HCT116 (cell line): Measurements from ENCODE around the gene DDR2. TPM values are rescaled to one million over a fixed set of nuclear protein-coding genes. Genes with fewer than 3 reads are reported as not detected.

Source experiments
- ATAC-seq: fragments of 200-7000 bp; cut with Tn5 transposase; 2 replicates; pipeline ENCODE4 v1.9.1; 2020; ENCODE audit warnings: mild to moderate bottlenecking, moderate library complexity
- BruUV-seq: library from RNA; stranded (reverse); fragments of 400-500 nt; replicated peaks from 2 replicates; lab custom pipeline; 2021; lab: Mats Ljungman, UMichigan
- CTCF ChIA-PET: fragments of 300-600 bp; sonication (Branson Sonifier 250); formaldehyde crosslinking; loops from one replicate; lab custom pipeline; 2021; ENCODE audit warnings: antibody characterized with exemption; lab: Charles Lee
- POLR2A ChIA-PET: fragments of 300-600, 350-600 bp; sonication (Branson Sonifier 250); formaldehyde crosslinking; loops from one replicate; lab custom pipeline; 2021; ENCODE audit warnings: antibody characterized with exemption; lab: Charles Lee
- RAD21 ChIA-PET, 2 experiments: fragments of 300-600 bp; sonication (Branson Sonifier 250); formaldehyde crosslinking; loops; one replicate each; lab custom pipeline; 2023; ENCODE audit warnings: low total read pairs in 2 of 2; ENCODE audit not compliant: uncharacterized antibody in 2 of 2, unreplicated experiment in 2 of 2, low non-redundant PET in 1 of 2; lab: Charles Lee
- DNase-seq: peaks from one replicate; pipeline ENCODE4 v3.0.0-alpha.2; 2010; ENCODE audit warnings: low read depth, low spot score
- H2AFZ ChIP-seq: fragments of 200-600 bp; shearing (Covaris generic), sonication (generic); 2 replicates; pipeline ENCODE4 v1.6.1; 2017; ENCODE audit warnings: low read depth, mixed run types, mixed read lengths, antibody characterized with exemption, low read length; ENCODE audit not compliant: poor library complexity, severe bottlenecking
- H3K27ac ChIP-seq: 2 replicates; pipeline ENCODE4 v1.5.1; 2012; ENCODE audit warnings: low read depth, low read length
- H3K27me3 ChIP-seq: fragments of 200-600 bp; sonication (generic); 2 replicates; pipeline ENCODE4 v1.6.1; 2016; ENCODE audit warnings: mixed run types, low read length, mixed read lengths; ENCODE audit not compliant: insufficient read depth
- H3K36me3 ChIP-seq, 2 experiments: fragments of 200-500 bp in 1 of 2; fragments of 200-600 bp in 1 of 2; sonication (Bioruptor generic) in 1 of 2; sonication (generic) in 1 of 2; 2 replicates each; pipeline versions ENCODE4 v1.5.1 to v1.6.1; 2014 to 2016; ENCODE audit warnings: low read length in 2 of 2, inconsistent platforms in 1 of 2, mixed read lengths in 1 of 2, mixed run types in 1 of 2; ENCODE audit not compliant: insufficient read depth in 2 of 2, control insufficient read depth in 1 of 2
- H3K4me1 ChIP-seq, 2 experiments: fragments of 200-600 bp in 1 of 2; sonication (generic) in 1 of 2; 2 replicates each; pipeline versions ENCODE4 v1.5.1 to v1.6.1; 2012 to 2017; ENCODE audit warnings: low read length in 2 of 2, inconsistent platforms in 1 of 2, mild to moderate bottlenecking in 1 of 2, mixed read lengths in 1 of 2, mixed run types in 1 of 2, moderate library complexity in 1 of 2; ENCODE audit not compliant: insufficient read depth in 2 of 2, control insufficient read depth in 1 of 2
- H3K4me2 ChIP-seq: fragments of 200-600 bp; sonication (generic); 2 replicates; pipeline ENCODE4 v1.6.1; 2017; ENCODE audit warnings: mixed run types, low read length, mixed read lengths
- H3K4me3 ChIP-seq, 2 experiments: fragments of 200-600 bp in 1 of 2; sonication (generic) in 1 of 2; replicated peaks in 1 of 2; 2 replicates each; pipeline ENCODE4 v1.5.1; 2011 to 2016; ENCODE audit warnings: low read length in 2 of 2, control low read depth in 1 of 2, low read depth in 1 of 2, mild to moderate bottlenecking in 1 of 2, mixed read lengths in 1 of 2, mixed run types in 1 of 2
- H3K79me2 ChIP-seq: fragments of 200-600 bp; sonication (generic); 2 replicates; pipeline ENCODE4 v1.6.1; 2017; ENCODE audit warnings: mild to moderate bottlenecking, mixed run types, low read length, moderate library complexity, mixed read lengths; ENCODE audit not compliant: insufficient read depth
- H3K9ac ChIP-seq: fragments of 200-600 bp; sonication (generic); 2 replicates; pipeline ENCODE4 v1.6.1; 2016; ENCODE audit warnings: low read length, mixed read lengths
- H3K9me2 ChIP-seq: fragments of 200-600 bp; sonication (generic), shearing (Covaris generic); 2 replicates; pipeline ENCODE4 v1.6.1; 2017; ENCODE audit warnings: mixed run types, mild to moderate bottlenecking, moderate library complexity; ENCODE audit not compliant: insufficient read depth
- H3K9me3 ChIP-seq, 2 experiments: fragments of 200-500 bp in 1 of 2; fragments of 200-600 bp in 1 of 2; sonication (Bioruptor generic) in 1 of 2; sonication (generic) in 1 of 2; 2 replicates each; pipeline ENCODE4 v1.6.1; 2014 to 2017; ENCODE audit warnings: low read length in 2 of 2, mixed read lengths in 2 of 2, inconsistent platforms in 1 of 2, low read depth in 1 of 2, mild to moderate bottlenecking in 1 of 2, mixed run types in 1 of 2, moderate library complexity in 1 of 2; ENCODE audit not compliant: control insufficient read depth in 1 of 2, insufficient read depth in 1 of 2
- H4K20me1 ChIP-seq: fragments of 200-600 bp; sonication (generic), shearing (Covaris generic); 2 replicates; pipeline ENCODE4 v1.6.1; 2017; ENCODE audit warnings: mixed run types, mild to moderate bottlenecking, moderate library complexity; ENCODE audit not compliant: insufficient read depth
- ATF3 ChIP-seq: IDR thresholded peaks from 2 replicates; pipeline ENCODE4 v1.6.1; 2012
- CEBPB ChIP-seq: IDR thresholded peaks from 2 replicates; pipeline ENCODE4 v1.6.1; 2012; ENCODE audit warnings: low read depth
- EGR1 ChIP-seq: IDR thresholded peaks from 2 replicates; pipeline ENCODE4 v1.6.1; 2012; ENCODE audit warnings: low read depth
- ELF1 ChIP-seq: IDR thresholded peaks from 2 replicates; pipeline ENCODE4 v1.6.1; 2012; ENCODE audit warnings: low read depth, borderline replicate concordance
- EZH2 ChIP-seq: fragments of 200-600 bp; sonication (generic); IDR thresholded peaks from 2 replicates; pipeline ENCODE4 v1.6.1; 2017; ENCODE audit warnings: antibody characterized with exemption, mixed run types
- EZH2phosphoT487 ChIP-seq: fragments of 200-600 bp; IDR thresholded peaks from 2 replicates; pipeline ENCODE4 v1.6.1; 2018; ENCODE audit warnings: antibody characterized with exemption, borderline replicate concordance
- FOSL1 ChIP-seq: IDR thresholded peaks from 2 replicates; pipeline ENCODE4 v1.6.1; 2012; ENCODE audit warnings: low read depth
- JUND ChIP-seq: IDR thresholded peaks from 2 replicates; pipeline ENCODE4 v1.6.1; 2012
- POLR2AphosphoS5 ChIP-seq: IDR thresholded peaks from 2 replicates; pipeline ENCODE4 v1.6.1; 2011; ENCODE audit warnings: mild to moderate bottlenecking, low read depth, low read length, moderate library complexity
- SIN3A ChIP-seq: IDR thresholded peaks from 2 replicates; pipeline ENCODE4 v1.6.1; 2012; ENCODE audit warnings: low read depth
- SP1 ChIP-seq: IDR thresholded peaks from 2 replicates; pipeline ENCODE4 v1.6.1; 2012; ENCODE audit warnings: low read depth
- TCF7L2 ChIP-seq: IDR thresholded peaks from 2 replicates; pipeline ENCODE4 v1.7.0; 2011; ENCODE audit warnings: borderline replicate concordance, inconsistent platforms; ENCODE audit not compliant: insufficient read depth, insufficient read length; ENCODE audit errors: extremely low read depth
- YY1 ChIP-seq: IDR thresholded peaks from 2 replicates; pipeline ENCODE4 v1.6.1; 2011; ENCODE audit warnings: low read length, low read depth, moderate library complexity, mild to moderate bottlenecking; ENCODE audit not compliant: insufficient replicate concordance; ENCODE audit errors: extremely low read depth
- ZBTB33 ChIP-seq: IDR thresholded peaks from 2 replicates; pipeline ENCODE4 v1.6.1; 2011; ENCODE audit warnings: mild to moderate bottlenecking, low read length, moderate library complexity; ENCODE audit not compliant: insufficient replicate concordance; ENCODE audit errors: extremely low read depth
- ZFX ChIP-seq: fragments of 450-650 bp; IDR thresholded peaks from 2 replicates; pipeline ENCODE4 v1.6.1; 2017
- ZNF274 ChIP-seq: fragments of 200-500 bp; sonication (Bioruptor generic); IDR thresholded peaks from 2 replicates; pipeline ENCODE4 v1.6.1; 2014; ENCODE audit warnings: mild to moderate bottlenecking, low read depth, low read length, inconsistent platforms
- intact Hi-C: fragments of 100-400 bp; cut with micrococcal nuclease; formaldehyde crosslinking; loops from 2 replicates; pipeline ENCODE4 v1.10.0; 2022
- total RNA-seq: library from RNA; stranded (reverse); gene quantifications from one replicate; pipeline ENCODE4 v1.2.1, GENCODE V29; 2021; ENCODE audit not compliant: unreplicated experiment
- TF ChIP-seq, protein P1 (sequence below): IDR thresholded peaks from 2 replicates; pipeline ENCODE4 v1.6.1; 2012
- TF ChIP-seq, protein P2 (sequence below): IDR thresholded peaks from 2 replicates; pipeline ENCODE4 v1.6.1; 2012; ENCODE audit warnings: low read depth

Gene DDR2
- total RNA-seq, 1 experiment from 2014 or later: 0.84 TPM

- POLR2A ChIA-PET: no interaction called here
- ATAC-seq: no peak
Measured at GRCh38 chr1:162663589-162664106, 31.4 kb downstream of the DDR2 start.

More at GRCh38 chr1:162663589-162664106, 31.4 kb downstream of the DDR2 start:
- Histone ChIP-seq H3K4me3 (no peak overlapping the region), H3K27me3 (no peaks in the 10 kb centered on the region), H3K79me2 (no peaks in the 10 kb centered on the region), H3K4me1 (peaks cover 2 to 11% of the 10 kb centered on the region in 2 experiments; a peak in 1 of 4 replicates), H3K9me3 (no peaks in the 10 kb centered on the region), H3K36me3 (no peaks in the 10 kb centered on the region), H4K20me1 (no peaks in the 10 kb centered on the region), H3K4me2 (no peak overlapping the region), H3K27ac (no peak overlapping the region), H2AFZ (no peak overlapping the region), H3K9me2 (no peaks in the 10 kb centered on the region), H3K9ac (no peak overlapping the region)
- no TSS peak for BruUV-seq
- ChIA-PET CTCF (no interaction called here), RAD21 (no interaction called here)
- TF ChIP-seq EZH2phosphoT487 (no peak), ELF1 (no peak), EZH2 (no peak), EGR1 (no peak), SP1 (no peak), ZNF274 (no peak), POLR2AphosphoS5 (no peak), ATF3 (no peak), JUND (no peak), CEBPB (no peak), YY1 (no peak), ZFX (no peak), TCF7L2 (no peak), SIN3A (no peak), ZBTB33 (no peak), FOSL1 (no peak)
- TF ChIP-seq, protein P1, sequence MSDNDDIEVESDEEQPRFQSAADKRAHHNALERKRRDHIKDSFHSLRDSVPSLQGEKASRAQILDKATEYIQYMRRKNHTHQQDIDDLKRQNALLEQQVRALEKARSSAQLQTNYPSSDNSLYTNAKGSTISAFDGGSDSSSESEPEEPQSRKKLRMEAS: no peak
- TF ChIP-seq, protein P2, sequence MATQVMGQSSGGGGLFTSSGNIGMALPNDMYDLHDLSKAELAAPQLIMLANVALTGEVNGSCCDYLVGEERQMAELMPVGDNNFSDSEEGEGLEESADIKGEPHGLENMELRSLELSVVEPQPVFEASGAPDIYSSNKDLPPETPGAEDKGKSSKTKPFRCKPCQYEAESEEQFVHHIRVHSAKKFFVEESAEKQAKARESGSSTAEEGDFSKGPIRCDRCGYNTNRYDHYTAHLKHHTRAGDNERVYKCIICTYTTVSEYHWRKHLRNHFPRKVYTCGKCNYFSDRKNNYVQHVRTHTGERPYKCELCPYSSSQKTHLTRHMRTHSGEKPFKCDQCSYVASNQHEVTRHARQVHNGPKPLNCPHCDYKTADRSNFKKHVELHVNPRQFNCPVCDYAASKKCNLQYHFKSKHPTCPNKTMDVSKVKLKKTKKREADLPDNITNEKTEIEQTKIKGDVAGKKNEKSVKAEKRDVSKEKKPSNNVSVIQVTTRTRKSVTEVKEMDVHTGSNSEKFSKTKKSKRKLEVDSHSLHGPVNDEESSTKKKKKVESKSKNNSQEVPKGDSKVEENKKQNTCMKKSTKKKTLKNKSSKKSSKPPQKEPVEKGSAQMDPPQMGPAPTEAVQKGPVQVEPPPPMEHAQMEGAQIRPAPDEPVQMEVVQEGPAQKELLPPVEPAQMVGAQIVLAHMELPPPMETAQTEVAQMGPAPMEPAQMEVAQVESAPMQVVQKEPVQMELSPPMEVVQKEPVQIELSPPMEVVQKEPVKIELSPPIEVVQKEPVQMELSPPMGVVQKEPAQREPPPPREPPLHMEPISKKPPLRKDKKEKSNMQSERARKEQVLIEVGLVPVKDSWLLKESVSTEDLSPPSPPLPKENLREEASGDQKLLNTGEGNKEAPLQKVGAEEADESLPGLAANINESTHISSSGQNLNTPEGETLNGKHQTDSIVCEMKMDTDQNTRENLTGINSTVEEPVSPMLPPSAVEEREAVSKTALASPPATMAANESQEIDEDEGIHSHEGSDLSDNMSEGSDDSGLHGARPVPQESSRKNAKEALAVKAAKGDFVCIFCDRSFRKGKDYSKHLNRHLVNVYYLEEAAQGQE: no peak
- intact Hi-C loops: no loop called here
- DNase-seq: no peak
